Measurements from ENCODE around the gene NUDT21. TPM values are rescaled to one million over a fixed set of nuclear protein-coding genes. Genes with fewer than 3 reads are reported as not detected.

The NUDT21 gene
- total and polyA plus RNA-seq, 11 donors = 10.9 to 74.3 (median 61.7) TPM

DNA sequence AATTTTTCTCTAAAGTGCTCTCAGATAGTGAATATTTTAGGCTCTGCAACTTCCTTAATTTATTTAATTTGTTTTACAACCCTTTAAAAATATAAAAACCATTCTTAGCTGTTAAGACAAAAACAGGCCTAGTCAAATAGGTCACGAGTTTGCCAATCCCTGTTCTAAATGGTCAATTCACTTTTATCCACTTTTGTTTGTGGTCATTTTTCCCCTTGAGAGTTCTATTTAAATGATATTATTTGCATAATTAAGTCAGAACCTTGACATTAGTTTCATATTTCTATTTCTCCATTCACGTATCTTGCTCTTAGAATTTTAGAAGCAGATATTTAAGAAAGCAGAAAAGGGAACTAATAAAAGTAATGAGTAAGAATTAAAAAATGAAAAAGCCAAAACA lies 29.8 kb downstream of the NUDT21 start:
- no peak overlapping the region for H3K4me3 ChIP-seq
- TF ChIP-seq, protein P1, sequence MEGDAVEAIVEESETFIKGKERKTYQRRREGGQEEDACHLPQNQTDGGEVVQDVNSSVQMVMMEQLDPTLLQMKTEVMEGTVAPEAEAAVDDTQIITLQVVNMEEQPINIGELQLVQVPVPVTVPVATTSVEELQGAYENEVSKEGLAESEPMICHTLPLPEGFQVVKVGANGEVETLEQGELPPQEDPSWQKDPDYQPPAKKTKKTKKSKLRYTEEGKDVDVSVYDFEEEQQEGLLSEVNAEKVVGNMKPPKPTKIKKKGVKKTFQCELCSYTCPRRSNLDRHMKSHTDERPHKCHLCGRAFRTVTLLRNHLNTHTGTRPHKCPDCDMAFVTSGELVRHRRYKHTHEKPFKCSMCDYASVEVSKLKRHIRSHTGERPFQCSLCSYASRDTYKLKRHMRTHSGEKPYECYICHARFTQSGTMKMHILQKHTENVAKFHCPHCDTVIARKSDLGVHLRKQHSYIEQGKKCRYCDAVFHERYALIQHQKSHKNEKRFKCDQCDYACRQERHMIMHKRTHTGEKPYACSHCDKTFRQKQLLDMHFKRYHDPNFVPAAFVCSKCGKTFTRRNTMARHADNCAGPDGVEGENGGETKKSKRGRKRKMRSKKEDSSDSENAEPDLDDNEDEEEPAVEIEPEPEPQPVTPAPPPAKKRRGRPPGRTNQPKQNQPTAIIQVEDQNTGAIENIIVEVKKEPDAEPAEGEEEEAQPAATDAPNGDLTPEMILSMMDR (IDR thresholded peaks at IDR 0.05) = no peak
- TF ChIP-seq POLR2A (IDR thresholded peaks at IDR 0.05) = no peak
- H3K9me3 ChIP-seq = no peaks in the 10 kb centered on the region
- WGBS, 4 donors = 87 to 93% (median 90%) methylated on average over 2 of the region's 2 CpGs
- no peaks in the 10 kb centered on the region for H3K36me3 ChIP-seq
- ATAC-seq = no peak
- H3K27ac ChIP-seq = no peak overlapping the region
- peaks cover 0 to 49% (median 20%) of the 10 kb centered on the region in 12 donors for H3K4me1 ChIP-seq
- no peak for DNase-seq
- intact Hi-C loops (cut with DNase I) = loop anchor here in 1 of 10 donors (10.0 kb wide), 1 partner anchor 63 kb away; no protein-coding TSS in a partner anchor
- no peaks in the 10 kb centered on the region for H3K27me3 ChIP-seq

GRCh38 chr16:56420613-56421012 lies 30.5 kb downstream of the NUDT21 start:
- TF ChIP-seq, protein P1 (IDR thresholded peaks at IDR 0.05) = no peak
- no peak for TF ChIP-seq POLR2A (IDR thresholded peaks at IDR 0.05)
- no peaks in the 10 kb centered on the region for H3K9me3 ChIP-seq
- no peaks in the 10 kb centered on the region for H3K36me3 ChIP-seq
- H3K27ac ChIP-seq = no peak overlapping the region
- H3K4me3 ChIP-seq = no peak overlapping the region
- no peaks in the 10 kb centered on the region for H3K27me3 ChIP-seq
- H3K4me1 ChIP-seq = peaks cover 0 to 53% (median 20%) of the 10 kb centered on the region in 12 donors
- intact Hi-C loops (cut with DNase I) = loop anchor here in 1 of 10 donors (10.0 kb wide), 1 partner anchor 64 kb away; no protein-coding TSS in a partner anchor
- DNase-seq (no peak), ATAC-seq (no peak)

- H3K9me3 ChIP-seq = no peaks in the 10 kb centered on the region
- H3K4me1 ChIP-seq = peaks cover 0 to 57% (median 23%) of the 10 kb centered on the region in 12 donors
- H3K27ac ChIP-seq = no peak overlapping the region
- no peak for ATAC-seq
- DNase-seq = no peak
- intact Hi-C loops (cut with DNase I) = loop anchor here in 1 of 10 donors (10.0 kb wide), 1 partner anchor 65 kb away; no protein-coding TSS in a partner anchor
- H3K27me3 ChIP-seq = no peaks in the 10 kb centered on the region
- H3K4me3 ChIP-seq = no peak overlapping the region
- TF ChIP-seq, protein P1 (IDR thresholded peaks at IDR 0.05) = no peak
- TF ChIP-seq POLR2A (IDR thresholded peaks at IDR 0.05) = no peak
- no peaks in the 10 kb centered on the region for H3K36me3 ChIP-seq
- WGBS, 4 donors = 89 to 93% (median 92%) methylated on average over 8 of the region's 8 CpGs
These were observed 31.2 kb downstream of the NUDT21 start for GRCh38 chr16:56419740-56420548.

DNA sequence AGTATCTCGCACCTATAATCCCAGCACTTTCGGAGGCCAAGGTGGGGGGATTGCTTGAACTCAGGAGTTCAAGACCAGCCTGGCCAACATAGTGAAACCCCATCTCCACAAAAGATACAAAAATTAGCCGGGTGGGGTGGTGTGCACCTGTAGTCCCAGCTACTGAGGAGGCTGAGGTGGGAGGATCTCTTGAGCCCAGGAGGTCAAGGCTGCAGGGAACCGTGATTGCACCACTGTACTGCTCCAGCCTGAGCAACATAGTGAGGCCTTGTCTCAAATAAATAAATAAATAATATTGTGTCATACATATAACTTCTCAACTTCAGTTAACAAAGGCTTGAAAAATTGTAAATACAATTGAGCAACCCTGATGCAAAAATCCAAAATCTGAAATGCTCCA lies 34.0 kb downstream of the NUDT21 start:
- Histone ChIP-seq H3K4me1 (peaks cover 0 to 46% (median 10%) of the 10 kb centered on the region in 12 donors), H3K27me3 (no peaks in the 10 kb centered on the region), H3K4me3 (no peak overlapping the region), H3K27ac (no peak overlapping the region), H3K9me3 (no peaks in the 10 kb centered on the region), H3K36me3 (peaks cover 0 to 19% (median 14%) of the 10 kb centered on the region in 9 donors)
- intact Hi-C loops (cut with DNase I) = no loop called here
- no peak for DNase-seq
- 94 to 100% (median 98%) methylated on average over 4 of the region's 4 CpGs for WGBS, 4 donors
- TF ChIP-seq, protein P1 (IDR thresholded peaks at IDR 0.05) = no peak
- no peak for TF ChIP-seq POLR2A (IDR thresholded peaks at IDR 0.05)
- no peak for ATAC-seq
